ENCODE results near the gene ZNHIT2.

DNA sequence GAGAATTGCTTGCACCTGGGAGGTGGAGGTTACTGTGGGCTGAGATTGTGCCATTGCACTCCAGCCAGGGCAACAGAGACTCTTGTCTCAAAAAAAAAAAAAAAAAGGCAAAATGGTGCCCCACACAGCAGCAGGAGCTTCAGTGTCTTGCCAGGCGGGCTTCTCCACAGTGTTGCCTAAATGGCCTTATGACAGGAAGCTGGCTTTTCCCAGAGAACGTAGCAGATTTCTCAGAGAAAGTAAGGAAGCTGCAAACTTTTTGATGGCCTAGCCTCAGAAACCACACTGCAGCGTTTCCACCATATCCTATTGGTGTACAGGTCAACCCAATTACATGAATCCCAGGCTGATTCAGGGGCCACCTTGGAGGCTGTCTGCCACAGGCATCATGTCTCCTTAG, 39.8 kb upstream of the ZNHIT2 start:
- TF ChIP-seq, protein P1, sequence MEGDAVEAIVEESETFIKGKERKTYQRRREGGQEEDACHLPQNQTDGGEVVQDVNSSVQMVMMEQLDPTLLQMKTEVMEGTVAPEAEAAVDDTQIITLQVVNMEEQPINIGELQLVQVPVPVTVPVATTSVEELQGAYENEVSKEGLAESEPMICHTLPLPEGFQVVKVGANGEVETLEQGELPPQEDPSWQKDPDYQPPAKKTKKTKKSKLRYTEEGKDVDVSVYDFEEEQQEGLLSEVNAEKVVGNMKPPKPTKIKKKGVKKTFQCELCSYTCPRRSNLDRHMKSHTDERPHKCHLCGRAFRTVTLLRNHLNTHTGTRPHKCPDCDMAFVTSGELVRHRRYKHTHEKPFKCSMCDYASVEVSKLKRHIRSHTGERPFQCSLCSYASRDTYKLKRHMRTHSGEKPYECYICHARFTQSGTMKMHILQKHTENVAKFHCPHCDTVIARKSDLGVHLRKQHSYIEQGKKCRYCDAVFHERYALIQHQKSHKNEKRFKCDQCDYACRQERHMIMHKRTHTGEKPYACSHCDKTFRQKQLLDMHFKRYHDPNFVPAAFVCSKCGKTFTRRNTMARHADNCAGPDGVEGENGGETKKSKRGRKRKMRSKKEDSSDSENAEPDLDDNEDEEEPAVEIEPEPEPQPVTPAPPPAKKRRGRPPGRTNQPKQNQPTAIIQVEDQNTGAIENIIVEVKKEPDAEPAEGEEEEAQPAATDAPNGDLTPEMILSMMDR (conservative IDR thresholded peaks at IDR 0.05; ENCODE audit: low read length): no peak
- TF ChIP-seq EZH2phosphoT487 (IDR thresholded peaks at IDR 0.05; ENCODE audit: borderline replicate concordance, low read depth, low read length): no peak
